IMR-90 (cell line): ENCODE data around the gene WEE1. TPM values are rescaled to one million over a fixed set of nuclear protein-coding genes. Genes with fewer than 3 reads are reported as not detected.

Experiments
- ATAC-seq: fragments of 200-7000 bp; cut with Tn5 transposase; 2 replicates; pipeline ENCODE4 v1.9.1; 2020; ENCODE audit warnings: low read depth, mild to moderate bottlenecking, moderate library complexity
- BruUV-seq: library from RNA; stranded (reverse); fragments of 400-500 nt; replicated peaks from 2 replicates; lab custom pipeline; 2021; lab: Mats Ljungman, UMichigan
- CTCF ChIA-PET: fragments of 300-600 bp; formaldehyde crosslinking; extraction: SDS; loops from one replicate; lab custom pipeline; 2021; ENCODE audit warnings: antibody characterized with exemption; lab: Yijun Ruan, JAX
- POLR2A ChIA-PET: fragments of 300-600 bp; sonication (Branson Sonifier 250); formaldehyde crosslinking; loops from one replicate; lab custom pipeline; 2022; ENCODE audit warnings: antibody characterized with exemption; ENCODE audit not compliant: unreplicated experiment; lab: Charles Lee
- DNase-seq: peaks from one replicate; pipeline ENCODE4 v3.0.0; 2013
- H2AFZ ChIP-seq: replicated peaks from 2 replicates; pipeline ENCODE3; 2013; ENCODE audit warnings: low read length, mild to moderate bottlenecking; ENCODE audit not compliant: poor library complexity
- H2AK5ac ChIP-seq: 2 replicates; pipeline ENCODE4 v1.6.1; 2013; ENCODE audit warnings: low read depth, low read length, inconsistent platforms
- H2AK9ac ChIP-seq: replicated peaks from 2 replicates; pipeline ENCODE3; 2013; ENCODE audit warnings: mild to moderate bottlenecking, low read depth, low read length, moderate library complexity; ENCODE audit not compliant: poor library complexity
- H2BK120ac ChIP-seq: 2 replicates; pipeline ENCODE4 v1.6.1; 2013; ENCODE audit warnings: low read depth, low read length, inconsistent platforms
- H2BK15ac ChIP-seq: 3 replicates; pipeline ENCODE4 v1.6.1; 2013; ENCODE audit warnings: low read depth, low read length, inconsistent platforms
- H2BK20ac ChIP-seq: 2 replicates; pipeline ENCODE4 v1.6.1; 2013; ENCODE audit warnings: low read depth, mild to moderate bottlenecking, inconsistent platforms, low read length, moderate library complexity
- H2BK5ac ChIP-seq: 2 replicates; pipeline ENCODE4 v1.6.1; 2013; ENCODE audit warnings: mild to moderate bottlenecking, low read depth, low read length, inconsistent platforms; ENCODE audit not compliant: poor library complexity, severe bottlenecking
- H3K14ac ChIP-seq: replicated peaks from 2 replicates; pipeline ENCODE4 v1.6.1; 2013; ENCODE audit warnings: low read depth, low read length, inconsistent platforms
- H3K18ac ChIP-seq: 2 replicates; pipeline ENCODE4 v1.6.1; 2013; ENCODE audit warnings: low read depth, low read length, control low read depth
- H3K23ac ChIP-seq: 2 replicates; pipeline ENCODE4 v1.6.1; 2013; ENCODE audit warnings: low read depth, low read length, inconsistent platforms
- H3K27ac ChIP-seq: 2 replicates; pipeline ENCODE4 v1.5.1; 2013; ENCODE audit warnings: mild to moderate bottlenecking, control low read depth, low read length; ENCODE audit not compliant: insufficient read depth
- H3K27me3 ChIP-seq: 2 replicates; pipeline ENCODE4 v1.6.1; 2013; ENCODE audit warnings: low read length; ENCODE audit not compliant: control insufficient read depth, insufficient read depth
- H3K36me3 ChIP-seq: 2 replicates; pipeline ENCODE4 v1.6.1; 2013; ENCODE audit warnings: low read length, mixed read lengths; ENCODE audit not compliant: control insufficient read depth, insufficient read depth
- H3K4ac ChIP-seq: 2 replicates; pipeline ENCODE4 v1.6.1; 2013; ENCODE audit warnings: low read depth, low read length, inconsistent platforms
- H3K4me1 ChIP-seq: 2 replicates; pipeline ENCODE4 v1.6.1; 2013; ENCODE audit warnings: low read length, mixed read lengths; ENCODE audit not compliant: control insufficient read depth, insufficient read depth
- H3K4me2 ChIP-seq: 2 replicates; pipeline ENCODE4 v1.6.1; 2013; ENCODE audit warnings: low read depth, mild to moderate bottlenecking, control low read depth, low read length, moderate library complexity
- H3K4me3 ChIP-seq: 2 replicates; pipeline ENCODE4 v1.5.1; 2013; ENCODE audit warnings: low read depth, mild to moderate bottlenecking, control low read depth, low read length, moderate library complexity; ENCODE audit not compliant: insufficient read depth
- H3K56ac ChIP-seq: 2 replicates; pipeline ENCODE4 v1.6.1; 2013; ENCODE audit warnings: low read length, inconsistent platforms; ENCODE audit not compliant: insufficient read depth; ENCODE audit errors: extremely low read depth
- H3K79me1 ChIP-seq, 2 experiments: 2 replicates each; pipeline ENCODE4 v1.6.1; 2013; ENCODE audit warnings: low read length in 2 of 2, inconsistent platforms in 1 of 2, low read depth in 1 of 2
- H3K9ac ChIP-seq: 2 replicates; pipeline ENCODE4 v1.6.1; 2013; ENCODE audit warnings: low read depth, low read length, control low read depth
- H3K9me1 ChIP-seq: 2 replicates; pipeline ENCODE4 v1.6.1; 2013; ENCODE audit warnings: low read length, inconsistent platforms; ENCODE audit not compliant: insufficient read depth
- H3K9me3 ChIP-seq: 2 replicates; pipeline ENCODE4 v1.6.1; 2013; ENCODE audit warnings: low read length; ENCODE audit not compliant: control insufficient read depth, insufficient read depth
- H4K20me1 ChIP-seq: 2 replicates; pipeline ENCODE4 v1.6.1; 2013; ENCODE audit warnings: low read length, inconsistent platforms; ENCODE audit not compliant: insufficient read depth
- H4K5ac ChIP-seq: 2 replicates; pipeline ENCODE4 v1.6.1; 2013; ENCODE audit warnings: mild to moderate bottlenecking, low read depth, low read length, control low read depth
- H4K8ac ChIP-seq, 2 experiments: 2 replicates each; pipeline ENCODE4 v1.6.1; 2013; ENCODE audit warnings: low read depth in 2 of 2, low read length in 2 of 2, control low read depth in 1 of 2, inconsistent platforms in 1 of 2
- H4K91ac ChIP-seq: 2 replicates; pipeline ENCODE4 v1.6.1; 2013; ENCODE audit warnings: low read depth, low read length, inconsistent platforms; ENCODE audit not compliant: insufficient read depth
- BHLHE40 ChIP-seq: fragments of 150-350 bp; IDR thresholded peaks from 2 replicates; pipeline ENCODE4 v1.6.1; 2016; ENCODE audit warnings: mild to moderate bottlenecking, low read depth, low read length
- CEBPB ChIP-seq: IDR thresholded peaks from 2 replicates; pipeline ENCODE4 v1.6.1; 2012; ENCODE audit warnings: low read depth, low read length, improper control_type of control experiment
- CHD1 ChIP-seq: IDR thresholded peaks from 2 replicates; pipeline ENCODE4 v1.6.1; 2012; ENCODE audit warnings: low read depth, low read length, improper control_type of control experiment
- CTCF ChIP-seq: conservative IDR thresholded peaks from 2 replicates; pipeline ENCODE4 v1.5.1; 2012; ENCODE audit warnings: mild to moderate bottlenecking, low read depth, low read length, improper control_type of control experiment
- FOS ChIP-seq: fragments of 150-350 bp; IDR thresholded peaks from 2 replicates; pipeline ENCODE4 v1.6.1; 2016; ENCODE audit warnings: low read depth, low read length
- MAFK ChIP-seq: IDR thresholded peaks from 2 replicates; pipeline ENCODE4 v1.6.1; 2012; ENCODE audit warnings: low read depth, low read length, improper control_type of control experiment
- MAZ ChIP-seq: IDR thresholded peaks from 2 replicates; pipeline ENCODE4 v1.6.1; 2012; ENCODE audit warnings: low read depth, mild to moderate bottlenecking, low read length, improper control_type of control experiment, moderate library complexity, borderline replicate concordance
- MXI1 ChIP-seq: IDR thresholded peaks from 2 replicates; pipeline ENCODE4 v1.6.1; 2012; ENCODE audit warnings: low read depth, mild to moderate bottlenecking, low read length, moderate library complexity, borderline replicate concordance
- NFE2L2 ChIP-seq: fragments of 150-350 bp; IDR thresholded peaks from 2 replicates; pipeline ENCODE4 v1.6.1; 2016; ENCODE audit warnings: low read depth, mild to moderate bottlenecking, low read length
- POLR2A ChIP-seq: IDR thresholded peaks from 2 replicates; pipeline ENCODE4 v1.6.1; 2012; ENCODE audit warnings: mild to moderate bottlenecking, low read depth, low read length
- RAD21 ChIP-seq: IDR thresholded peaks from 2 replicates; pipeline ENCODE4 v1.6.1; 2012; ENCODE audit warnings: low read length, improper control_type of control experiment
- RCOR1 ChIP-seq: IDR thresholded peaks from 2 replicates; pipeline ENCODE4 v1.6.1; 2012; ENCODE audit warnings: mild to moderate bottlenecking, low read length, improper control_type of control experiment; ENCODE audit not compliant: insufficient replicate concordance
- RFX5 ChIP-seq: IDR thresholded peaks from 2 replicates; pipeline ENCODE4 v1.8.0; 2012; ENCODE audit warnings: low read depth, mild to moderate bottlenecking, low read length, moderate library complexity
- SMC3 ChIP-seq: fragments of 150-350 bp; IDR thresholded peaks from 2 replicates; pipeline ENCODE4 v1.6.1; 2016; ENCODE audit warnings: low read depth, mild to moderate bottlenecking, antibody characterized with exemption, low read length, moderate library complexity
- USF2 ChIP-seq: fragments of 150-350 bp; IDR thresholded peaks from 2 replicates; pipeline ENCODE4 v1.6.1; 2017; ENCODE audit warnings: mild to moderate bottlenecking, antibody characterized with exemption, low read length, low read depth
- WGBS, 2 experiments: methylation state at CpG; one replicate each; pipeline versions ENCODE4 v1.1.5 to v1.1.7; 2013; ENCODE audit warnings: missing lambda C conversion rate in 2 of 2; ENCODE audit not compliant: insufficient read length in 1 of 2; ENCODE audit errors: extremely low coverage in 2 of 2; 5-methylcytosine and 5-hydroxymethylcytosine counted together
- dilution Hi-C: fragments of 300-500 bp; cut with HindIII; formaldehyde crosslinking; loops from one replicate; pipeline ENCODE4 v1.14.3; 2018; ENCODE audit warnings: low sequenced_read_pairs; ENCODE audit not compliant: unreplicated experiment
- in situ Hi-C: fragments of 300-500 bp; cut with MboI; formaldehyde crosslinking; loops from 3 replicates; pipeline ENCODE4 v1.14.3; 2019; ENCODE audit warnings: low sequenced_read_pairs, inconsistent platforms, mixed read lengths
- intact Hi-C: fragments of 100-400 bp; cut with micrococcal nuclease; formaldehyde crosslinking; loops from 2 replicates; pipeline ENCODE4 v1.10.0; 2022
- polyA plus RNA-seq, 3 experiments: library from polyadenylated mRNA; depleted of rRNA; stranded (reverse); fragments of >200 nt; gene quantifications; 2 replicates each; pipeline ENCODE4 v1.2.3, GENCODE V29; 2012; ENCODE audit warnings: low replicate concordance in 1 of 3
- total RNA-seq: library from RNA; depleted of rRNA; stranded (reverse); fragments of >200 nt; gene quantifications from 2 replicates; pipeline ENCODE4 v1.2.3, GENCODE V29; 2012

The WEE1 gene
- total and polyA plus RNA-seq, 2 of the 4 experiments (the other 2 are of a cell fraction) = 26.5 to 29.2 TPM

- TF ChIP-seq RFX5 (no peak), BHLHE40 (no peak)
Observed at GRCh38 chr11:9535189-9535781, 38.2 kb upstream of the WEE1 start (continued).

- H4K91ac ChIP-seq = no peak overlapping the region
- H2BK5ac ChIP-seq = no peak overlapping the region
- no peaks in the 10 kb centered on the region for H3K9me3 ChIP-seq
- WGBS, 2 experiments = no CpG with 5 or more reads among the region's 2 CpGs
- no peak overlapping the region for H3K4me3 ChIP-seq
- H3K18ac ChIP-seq = no peak overlapping the region
- dilution Hi-C loops = no loop called here
- H3K9ac ChIP-seq = no peak overlapping the region
- no peak overlapping the region for H2AK5ac ChIP-seq
- no peak overlapping the region for H3K23ac ChIP-seq
- ChIA-PET CTCF (no interaction called here), POLR2A (no interaction called here)
- no peak overlapping the region for H2BK20ac ChIP-seq
- no peak overlapping the region for H3K56ac ChIP-seq
- TF ChIP-seq MAFK (no peak), RAD21 (no peak), CTCF (no peak), MXI1 (no peak), RCOR1 (no peak), FOS (no peak), MAZ (no peak), POLR2A (no peak), NFE2L2 (no peak), CEBPB (no peak), BHLHE40 (no peak), CHD1 (no peak), SMC3 (no peak), USF2 (no peak), RFX5 (no peak)
- ATAC-seq (no peak), DNase-seq (no peak)
- in situ Hi-C loops = no loop called here
- H3K4me2 ChIP-seq = no peak overlapping the region
- H4K8ac ChIP-seq = no peak overlapping the region
- H2BK15ac ChIP-seq = no peak overlapping the region
- H3K27me3 ChIP-seq = no peaks in the 10 kb centered on the region
- H3K4ac ChIP-seq = no peak overlapping the region
- no peaks in the 10 kb centered on the region for H4K20me1 ChIP-seq
- intact Hi-C loops = no loop called here
- H3K36me3 ChIP-seq = no peaks in the 10 kb centered on the region
- H3K4me1 ChIP-seq = peaks cover 2% of the 10 kb centered on the region; the same call in 1 of the 2 replicates
- BruUV-seq = no TSS peak
- no peak overlapping the region for H2AFZ ChIP-seq
- no peak overlapping the region for H3K14ac ChIP-seq
- no peak overlapping the region for H2AK9ac ChIP-seq
- peaks cover 4% of the 10 kb centered on the region; the same call in 1 of the 2 replicates for H3K9me1 ChIP-seq
- H4K5ac ChIP-seq = no peak overlapping the region
- H3K79me1 ChIP-seq = no peaks in the 10 kb centered on the region
- H2BK120ac ChIP-seq = no peak overlapping the region
- H3K27ac ChIP-seq = no peak overlapping the region
Observed at GRCh38 chr11:9538548-9538947, 34.9 kb upstream of the WEE1 start.
